Measurements from ENCODE around the gene FHAD1. TPM values are rescaled to one million over a fixed set of nuclear protein-coding genes. Genes with fewer than 3 reads are reported as not detected.

The FHAD1 gene
- total and polyA plus RNA-seq, 2 donors (not counting 3 experiments of a cell fraction or from before 2014, with no cell fraction given): 0.04 to 0.69 TPM

- BruUV-seq (replicated peaks): no TSS peak
- CTCF ChIA-PET: interaction anchor here (0.6 to 9.0 kb wide), 3 partner anchors 27 to 147 kb away, joined by 3 to 187 read pairs (median 4); no protein-coding TSS in a partner anchor
Measured at GRCh38 chr1:15276691-15277446, 29.8 kb downstream of the FHAD1 start.

More at GRCh38 chr1:15276691-15277446, 29.8 kb downstream of the FHAD1 start:
- Histone ChIP-seq H2AFZ (ENCODE audit: low read depth, low read length) (no peak overlapping the region), H3K79me2 (ENCODE audit: control insufficient read depth, insufficient read depth, low read length) (no peaks in the 10 kb centered on the region), H3K9me3 (replicated peaks; ENCODE audit: control insufficient read depth, insufficient read depth, low read length) (no peaks in the 10 kb centered on the region), H3K4me3 (replicated peaks in 1 of 3; ENCODE audit: insufficient read depth in 1 of 3, low read depth in 1 of 3, low read length in 3 of 3) (no peak overlapping the region), H3K36me3 (ENCODE audit: control insufficient read depth in 2 of 2, extremely low read depth in 1 of 2, insufficient read depth in 2 of 2, low read length in 2 of 2) (no peaks in the 10 kb centered on the region), H4K20me1 (replicated peaks; ENCODE audit: control insufficient read depth, extremely low read depth, insufficient read depth, low read length) (no peaks in the 10 kb centered on the region), H3K4me1 (ENCODE audit: control insufficient read depth, extremely low read depth, insufficient read depth, low read length) (no peaks in the 10 kb centered on the region), H3K27me3 (ENCODE audit: control insufficient read depth in 2 of 2, insufficient read depth in 2 of 2, low read length in 2 of 2) (peaks cover 0 to 2% of the 10 kb centered on the region in 2 experiments), H3K9me1 (replicated peaks; ENCODE audit: control insufficient read depth, extremely low read depth, insufficient read depth, low read length) (no peaks in the 10 kb centered on the region), H3K27ac (ENCODE audit: insufficient read depth, low read depth, low read length) (no peak overlapping the region), H3K4me2 (ENCODE audit: insufficient read depth, low read length) (no peak overlapping the region), H3K9ac (replicated peaks; ENCODE audit: extremely low read depth, insufficient read depth, low read length) (no peak overlapping the region)
- TF ChIP-seq EZH2 (IDR thresholded peaks at IDR 0.05; ENCODE audit: borderline replicate concordance, low read depth, low read length, severe bottlenecking) (no peak), GATA2 (IDR thresholded peaks at IDR 0.05; ENCODE audit: insufficient read depth, insufficient read length, low read depth, low read length) (no peak), JUN (IDR thresholded peaks at IDR 0.05; ENCODE audit: borderline replicate concordance, insufficient read depth, insufficient read length, low read depth) (no peak), MYC (IDR thresholded peaks at IDR 0.05; ENCODE audit: low read depth, low read length) (no peak), POLR2A (IDR thresholded peaks at IDR 0.05; ENCODE audit: low read depth, low read length) (no peak), FOS (IDR thresholded peaks at IDR 0.05; ENCODE audit: borderline replicate concordance, insufficient read depth, low read length) (no peak), POLR2AphosphoS5 (IDR thresholded peaks at IDR 0.05; ENCODE audit: insufficient read depth, low read depth, low read length) (no peak), MAX (IDR thresholded peaks at IDR 0.05; ENCODE audit: insufficient read depth, insufficient read length) (no peak)
- TF ChIP-seq, protein P1, sequence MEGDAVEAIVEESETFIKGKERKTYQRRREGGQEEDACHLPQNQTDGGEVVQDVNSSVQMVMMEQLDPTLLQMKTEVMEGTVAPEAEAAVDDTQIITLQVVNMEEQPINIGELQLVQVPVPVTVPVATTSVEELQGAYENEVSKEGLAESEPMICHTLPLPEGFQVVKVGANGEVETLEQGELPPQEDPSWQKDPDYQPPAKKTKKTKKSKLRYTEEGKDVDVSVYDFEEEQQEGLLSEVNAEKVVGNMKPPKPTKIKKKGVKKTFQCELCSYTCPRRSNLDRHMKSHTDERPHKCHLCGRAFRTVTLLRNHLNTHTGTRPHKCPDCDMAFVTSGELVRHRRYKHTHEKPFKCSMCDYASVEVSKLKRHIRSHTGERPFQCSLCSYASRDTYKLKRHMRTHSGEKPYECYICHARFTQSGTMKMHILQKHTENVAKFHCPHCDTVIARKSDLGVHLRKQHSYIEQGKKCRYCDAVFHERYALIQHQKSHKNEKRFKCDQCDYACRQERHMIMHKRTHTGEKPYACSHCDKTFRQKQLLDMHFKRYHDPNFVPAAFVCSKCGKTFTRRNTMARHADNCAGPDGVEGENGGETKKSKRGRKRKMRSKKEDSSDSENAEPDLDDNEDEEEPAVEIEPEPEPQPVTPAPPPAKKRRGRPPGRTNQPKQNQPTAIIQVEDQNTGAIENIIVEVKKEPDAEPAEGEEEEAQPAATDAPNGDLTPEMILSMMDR (IDR thresholded peaks at IDR 0.05; ENCODE audit: extremely low read depth in 1 of 2, insufficient read depth in 1 of 2, low read depth in 1 of 2, low read length in 2 of 2): no peak
- no peak for FAIRE-seq
- POLR2A ChIA-PET: no interaction called here
- dilution Hi-C loops (cut with MboI; ENCODE audit: extremely low pct_ligation_motif_present, low sequenced_read_pairs): no loop called here
- DNase-seq (ENCODE audit: low read depth, low spot score): no peak
- intact Hi-C loops (cut with micrococcal nuclease): no loop called here

Data from endothelial cell of umbilical vein (primary cell).